IPS-NIHi11 (cell line): ENCODE results near the gene IFNA2.
A peak's percentile ranks its signal among the peaks of the same experiment; 100 is the strongest.
"Not testable (repeated sequence)": the region's sequence is repeated elsewhere in the genome, so short reads cannot be mapped to it uniquely, and the experiment has no call there.

Experiments
- DNase-seq: peaks from one replicate; pipeline ENCODE4 v3.0.0; 2012; ENCODE audit warnings: mixed read lengths, low spot score

IFNA2 gene

GRCh38 chr9:21385131-21385670 is at the start of gene IFNA2:
TSS of gene IFNA2 (minus strand) at chr9:21385398. CDS start at chr9:21385329, 69 bp downstream.
- DNase-seq: no peak

DNA sequence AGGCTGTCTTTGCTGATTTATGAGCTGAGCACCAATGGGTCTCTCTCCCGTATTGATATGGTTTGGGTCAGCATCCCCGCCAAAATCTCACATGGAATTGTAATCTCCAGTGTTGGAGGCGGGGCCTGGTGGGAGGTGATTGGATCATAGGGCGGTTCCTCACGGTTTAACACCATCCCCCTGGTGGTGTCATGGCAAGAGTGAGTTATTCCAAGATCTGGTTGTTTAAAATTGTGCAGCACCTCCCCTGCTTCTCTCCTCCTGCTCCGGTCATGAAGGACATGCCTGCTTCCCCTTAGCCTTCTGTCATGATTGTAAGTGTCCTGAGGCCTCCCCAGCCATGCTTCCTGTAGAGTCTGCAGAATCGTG is 49.8 kb upstream of the IFNA2 start:
- DNase-seq: not testable (repeated sequence)

GRCh38 chr9:21434202-21435014 is 49.2 kb upstream of the IFNA2 start:
- DNase-seq: peak; percentile 22

DNA sequence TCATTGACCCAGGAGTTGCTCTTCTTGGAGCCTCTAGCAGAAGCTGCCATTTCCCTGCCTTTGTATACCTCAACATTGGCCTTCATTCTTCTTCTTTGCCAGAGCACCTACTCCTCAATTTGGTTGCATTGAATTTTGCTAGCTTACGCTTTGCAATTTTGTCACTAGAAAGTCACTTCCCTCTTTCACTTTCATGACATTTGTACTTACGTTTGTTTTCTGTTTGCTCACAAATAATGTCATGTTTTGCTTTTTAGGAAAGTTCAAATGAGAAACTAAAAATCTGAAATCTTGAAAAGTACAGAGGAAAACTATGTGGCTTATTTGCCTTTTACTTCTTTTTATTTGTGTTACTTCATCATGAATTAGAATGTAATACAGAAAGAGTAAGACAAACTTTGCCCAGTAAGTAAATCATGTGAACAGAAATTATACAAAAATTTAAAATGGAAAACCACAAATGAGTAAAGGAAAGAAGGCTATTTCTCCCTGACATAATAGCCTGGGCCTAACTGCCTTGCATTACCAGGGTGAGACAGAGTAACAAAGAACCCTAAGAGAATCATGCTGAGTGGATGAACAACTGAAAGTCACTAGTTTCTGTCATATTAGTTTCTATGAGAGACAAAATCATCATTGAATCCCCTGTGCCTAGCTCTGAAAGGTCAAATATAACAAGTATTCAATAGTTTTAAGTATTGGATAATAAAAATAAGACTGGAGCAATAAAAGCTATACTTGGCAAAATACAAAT is 47.7 kb upstream of the IFNA2 start:
- DNase-seq: no peak

DNA sequence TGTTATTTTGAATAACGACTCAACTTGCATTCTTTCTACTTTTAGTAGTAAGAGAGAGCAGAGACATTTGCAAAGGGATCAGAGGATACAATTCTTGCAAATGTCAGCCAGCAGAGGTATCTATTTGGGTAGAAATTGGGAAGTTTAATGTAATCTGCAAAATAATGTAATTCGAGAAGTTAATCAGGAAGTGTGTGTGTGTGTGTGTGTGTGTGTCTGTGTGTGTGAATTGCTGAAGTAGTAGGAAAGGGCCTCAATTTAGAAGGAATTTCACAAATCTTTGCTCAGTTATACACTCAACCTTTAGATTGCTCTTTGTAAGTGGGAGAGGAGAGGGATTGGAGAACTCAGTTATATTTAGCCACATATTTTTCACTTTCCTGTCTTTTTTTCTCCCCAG is 44.0 kb upstream of the IFNA2 start:
- DNase-seq: no peak

GRCh38 chr9:21428235-21428634 is 43.0 kb upstream of the IFNA2 start:
- DNase-seq: no peak

DNA sequence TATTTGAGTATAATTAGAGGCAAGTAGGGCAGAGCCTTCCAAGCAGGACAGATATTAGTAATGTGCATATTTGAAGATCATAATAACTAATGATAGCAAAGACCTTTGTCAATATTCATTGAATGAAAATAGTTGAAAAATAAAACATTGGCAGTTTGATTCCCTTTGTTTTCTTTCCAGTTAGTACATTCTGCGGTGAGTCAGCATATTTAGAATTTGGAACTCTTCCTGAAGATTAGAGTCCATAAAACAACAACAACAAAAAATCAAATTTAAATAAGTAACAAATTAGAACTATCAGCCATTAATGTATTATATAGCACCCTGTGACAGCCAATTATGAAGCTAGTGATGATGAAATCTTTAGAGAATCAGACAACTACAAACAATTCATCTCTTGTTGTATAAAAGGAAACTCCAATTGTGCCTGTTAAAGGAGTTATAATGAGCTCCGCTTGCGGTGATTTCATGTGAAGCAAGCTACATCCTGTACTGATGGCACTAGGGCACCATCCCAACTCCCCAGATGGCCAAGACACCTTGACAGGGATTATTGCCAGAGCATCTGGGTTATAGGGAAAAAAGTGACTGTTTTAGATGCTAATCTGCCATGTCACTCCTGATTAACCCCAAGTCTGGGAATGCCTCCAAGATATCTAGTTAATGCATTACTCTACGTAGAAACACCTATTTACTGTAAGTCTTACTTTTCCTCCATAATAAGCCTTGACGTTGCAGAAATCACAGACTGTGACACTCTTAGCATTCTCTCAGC is 30.5 kb upstream of the IFNA2 start:
- no peak for DNase-seq

DNA sequence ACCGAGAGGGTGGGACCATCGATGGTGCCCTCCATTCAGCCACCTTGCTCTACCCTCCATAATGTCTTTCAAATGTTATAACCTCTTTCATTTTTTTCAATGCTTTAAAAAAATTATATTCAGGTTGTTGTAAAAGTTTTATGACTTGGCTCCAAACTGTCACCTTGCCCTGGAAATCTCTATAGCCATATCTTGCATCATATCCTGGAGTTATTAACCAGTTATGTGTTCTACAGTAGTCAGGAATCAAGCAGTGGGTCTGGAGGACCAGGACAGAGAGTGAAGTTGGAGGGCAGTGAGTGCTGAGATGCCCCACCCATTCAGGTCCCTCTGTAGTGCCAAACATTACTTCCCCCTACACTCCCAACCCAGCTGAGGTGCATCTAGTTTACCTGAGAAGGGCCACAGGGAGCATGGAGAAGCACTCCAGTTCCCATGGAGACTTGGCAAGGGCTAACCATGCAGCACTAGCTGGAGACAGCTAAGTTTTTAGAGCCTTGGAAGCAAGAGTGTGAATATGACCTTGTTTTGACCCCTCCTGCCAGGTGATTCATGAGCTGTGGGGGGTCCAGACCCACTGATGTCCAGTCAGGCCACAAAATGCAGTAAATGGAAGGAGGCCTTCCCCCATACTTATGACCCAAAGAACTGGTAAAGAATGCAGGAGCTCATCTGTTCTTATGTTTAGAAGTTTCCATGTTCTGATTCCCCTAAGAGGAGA is 29.2 kb upstream of the IFNA2 start:
- no peak for DNase-seq

- no peak for DNase-seq
Measured at GRCh38 chr9:21413624-21414023, 28.4 kb upstream of the IFNA2 start.

GRCh38 chr9:21413151-21413550 is 28.0 kb upstream of the IFNA2 start:
- DNase-seq: no peak

GRCh38 chr9:21412107-21412506 is 26.9 kb upstream of the IFNA2 start:
- no peak for DNase-seq

GRCh38 chr9:21408817-21409216 is 23.6 kb upstream of the IFNA2 start, which contains the start of gene IFNA8:
TSS of gene IFNA8 (plus strand) at chr9:21409117. CDS start at chr9:21409177, 60 bp downstream.
- DNase-seq: no peak

- no peak for DNase-seq
Measured at GRCh38 chr9:21404146-21404545, 18.9 kb upstream of the IFNA2 start.

DNA sequence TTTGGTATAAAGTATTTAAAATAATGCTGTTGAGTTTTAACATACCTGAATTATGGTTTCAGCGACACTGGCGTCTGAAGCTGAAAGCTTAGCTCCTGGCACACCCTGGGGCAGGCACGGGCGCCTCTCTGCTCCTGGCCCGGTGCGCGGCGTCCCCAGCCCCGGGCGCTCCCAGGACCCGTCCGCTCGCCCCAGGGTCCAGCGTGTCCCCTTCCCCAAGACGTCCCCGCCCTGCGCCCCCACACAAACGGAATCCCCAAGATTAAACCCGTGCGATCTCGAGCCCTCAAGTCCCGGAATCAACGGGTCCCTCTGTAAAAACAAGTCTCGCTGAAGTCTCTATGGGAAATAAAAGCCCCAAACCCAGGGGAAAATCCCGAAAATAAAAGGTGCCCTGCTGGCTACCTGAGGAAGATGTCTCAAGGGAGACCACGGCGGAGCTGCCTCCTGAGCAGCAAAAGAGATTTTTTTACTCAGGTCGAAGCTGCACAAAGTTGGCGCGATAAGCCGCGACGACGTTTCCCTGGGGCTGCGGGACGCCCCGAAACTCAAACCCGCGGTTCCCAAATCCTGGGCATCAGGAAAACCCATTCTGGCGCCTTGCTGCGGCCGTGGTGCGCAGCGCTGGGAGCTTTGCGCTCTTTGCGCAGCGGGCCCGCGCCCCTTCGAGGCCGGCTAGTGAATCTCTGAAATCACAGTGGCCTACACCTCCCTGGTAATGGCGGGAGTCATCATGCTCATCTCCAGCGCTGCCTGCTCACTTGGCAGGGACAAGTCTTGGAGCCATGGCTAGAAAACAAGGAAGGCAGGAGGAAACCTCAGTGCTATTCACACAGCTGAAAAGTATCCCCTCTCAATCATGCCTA is 17.4 kb upstream of the IFNA2 start:
- DNase-seq: peak; percentile 59

DNA sequence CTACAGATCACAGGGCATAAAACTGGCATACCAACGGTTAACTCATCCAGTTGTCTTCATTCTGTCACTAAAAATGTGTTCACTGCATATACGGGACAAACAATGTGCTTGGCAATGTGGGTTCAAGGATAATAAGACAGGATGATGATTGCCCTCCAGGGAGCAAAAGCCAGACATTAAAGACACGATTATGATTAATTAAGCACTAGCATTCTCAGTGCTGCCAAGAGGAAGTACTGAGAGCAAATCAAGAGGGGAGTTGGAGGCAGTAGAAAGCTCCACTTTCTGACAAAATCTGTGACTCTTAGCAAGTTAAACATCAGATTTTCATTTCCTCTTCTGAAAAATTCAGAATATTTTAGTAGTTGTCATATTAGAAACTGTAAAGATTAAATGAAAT is 14.8 kb upstream of the IFNA2 start:
- no peak for DNase-seq

DNA sequence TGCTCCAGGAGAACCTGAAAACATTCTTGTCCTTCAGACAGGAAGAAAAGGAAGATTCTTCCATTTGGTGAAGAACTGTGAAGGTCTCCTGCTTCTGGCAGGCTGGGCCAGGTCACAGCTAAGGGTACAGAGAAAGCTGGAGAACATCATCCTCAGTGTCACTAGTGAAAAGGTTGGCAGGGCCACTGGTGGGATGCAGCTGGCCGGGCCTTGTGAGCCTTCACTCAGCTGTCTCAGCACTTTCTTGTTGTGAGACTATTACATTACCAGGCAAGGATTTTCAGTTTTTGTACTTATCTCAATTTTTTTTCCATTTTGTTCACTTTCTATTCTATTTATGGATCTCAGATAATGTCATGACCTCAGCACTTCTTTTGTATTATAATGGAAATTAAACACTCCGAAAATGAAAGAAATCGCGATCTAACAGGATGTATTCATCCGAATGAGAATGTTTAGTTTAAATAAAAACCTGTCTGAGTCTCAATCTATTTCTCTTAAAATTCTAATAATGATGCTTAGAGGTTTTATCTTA is 13.8 kb upstream of the IFNA2 start:
- no peak for DNase-seq

- DNase-seq: peak; percentile 55
Measured at GRCh38 chr9:21395778-21396717, 10.8 kb upstream of the IFNA2 start.

DNA sequence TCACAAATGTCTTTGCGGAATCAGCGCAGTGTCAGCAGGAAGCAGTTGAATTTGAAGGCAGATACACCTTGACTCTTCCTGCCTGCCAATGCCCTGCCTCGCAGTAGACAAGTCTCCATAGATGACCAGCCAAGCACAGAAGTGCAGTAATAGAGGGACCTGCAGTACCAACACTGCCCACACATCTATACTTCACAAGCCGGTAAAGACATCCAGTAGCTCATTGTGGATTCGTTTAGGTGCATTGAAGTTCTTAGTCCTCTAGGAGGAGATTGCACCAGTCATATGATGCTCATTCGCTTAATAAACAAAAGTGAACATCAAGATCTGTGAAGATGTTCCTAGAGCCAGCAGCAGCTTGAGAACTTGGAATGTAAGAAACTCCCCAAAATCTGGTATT is 7.1 kb upstream of the IFNA2 start:
- DNase-seq: peak; percentile 22

- no peak for DNase-seq
Measured at GRCh38 chr9:21383627-21384026, 1.6 kb downstream of the IFNA2 start.
